Stimulated activated CD4-positive, alpha-beta T cell treated with anti-CD3 and anti-CD28 coated beads, Interleukin-1b, Interleukin-23, amount 100 ng/mL, for 1 hour (primary cell): Measurements from ENCODE around the gene WDR47.
"Not testable (repeated sequence)": the region's sequence is repeated elsewhere in the genome, so short reads cannot be mapped to it uniquely, and the experiment has no call there.

Source experiments
- DNase-seq, 2 donors: peaks; one replicate each; pipeline ENCODE4 v3.0.0-alpha.2; 2020; ENCODE audit warnings: low read depth in 2 of 2

The WDR47 gene

GRCh38 chr1:108962681-108963051, 79.2 kb downstream of the WDR47 start:
- no peak for DNase-seq

- no peak for DNase-seq
These were observed 80.0 kb downstream of the WDR47 start for GRCh38 chr1:108961752-108962486.

GRCh38 chr1:108961198-108961597, 80.7 kb downstream of the WDR47 start:
- DNase-seq = no peak

GRCh38 chr1:108960719-108961118, 81.2 kb downstream of the WDR47 start:
- no peak for DNase-seq

- DNase-seq = no peak
These were observed 84.0 kb downstream of the WDR47 start for GRCh38 chr1:108957888-108958287.

GRCh38 chr1:108955881-108956280, 86.0 kb downstream of the WDR47 start:
- no peak for DNase-seq

- DNase-seq = no peak
These were observed 86.8 kb downstream of the WDR47 start for GRCh38 chr1:108955111-108955510.

- DNase-seq = no peak
These were observed 88.5 kb downstream of the WDR47 start for GRCh38 chr1:108953452-108953851.

- no peak for DNase-seq
These were observed 90.7 kb downstream of the WDR47 start for GRCh38 chr1:108951242-108951641.

- no peak for DNase-seq
These were observed 92.9 kb downstream of the WDR47 start for GRCh38 chr1:108949044-108949443.

GRCh38 chr1:108947871-108948525, 93.9 kb downstream of the WDR47 start:
- no peak for DNase-seq

GRCh38 chr1:108936170-108936569, 105.7 kb downstream of the WDR47 start:
- DNase-seq = no peak

- no peak for DNase-seq
These were observed 108.0 kb downstream of the WDR47 start for GRCh38 chr1:108933944-108934343.

- not testable (repeated sequence) for DNase-seq
These were observed 114.3 kb downstream of the WDR47 start for GRCh38 chr1:108927565-108927964.

- DNase-seq = no peak
These were observed 116.0 kb downstream of the WDR47 start for GRCh38 chr1:108925920-108926319.
